Activated CD8-positive, alpha-beta T cell treated with anti-CD3 and anti-CD28 coated beads for 36 hours (primary cell): ENCODE measurements around the gene PSMB3. TPM values are rescaled to one million over a fixed set of nuclear protein-coding genes. Genes with fewer than 3 reads are reported as not detected.

Source experiments
- ATAC-seq: fragments of 200-7000 bp; cut with Tn5 transposase; one replicate; pipeline ENCODE4 v1.10.0; 2021; ENCODE audit warnings: mild to moderate bottlenecking, moderate library complexity
- CTCF ChIA-PET: fragments of 350-600 bp; sonication (Branson Sonifier 250); formaldehyde crosslinking; loops from one replicate; lab custom pipeline; 2021; ENCODE audit warnings: antibody characterized with exemption; lab: Charles Lee
- POLR2A ChIA-PET: fragments of 350-600 bp; sonication (Branson Sonifier 250); formaldehyde crosslinking; loops from one replicate; lab custom pipeline; 2021; ENCODE audit warnings: antibody characterized with exemption; lab: Charles Lee
- DNase-seq: peaks from one replicate; pipeline ENCODE4 v3.0.0-alpha.2; 2020
- H3K27ac Mint-ChIP-seq: one replicate; pipeline ENCODE4 v1.8.0; 2021; ENCODE audit warnings: mild to moderate bottlenecking, mixed read lengths
- H3K27me3 Mint-ChIP-seq: one replicate; pipeline ENCODE4 v1.8.0; 2021; ENCODE audit warnings: mixed read lengths
- H3K36me3 Mint-ChIP-seq: one replicate; pipeline ENCODE4 v1.8.0; 2021; ENCODE audit warnings: low read depth, mixed read lengths
- H3K4me1 Mint-ChIP-seq: one replicate; pipeline ENCODE4 v1.8.0; 2021; ENCODE audit warnings: low read depth, mixed read lengths
- H3K4me3 Mint-ChIP-seq: one replicate; pipeline ENCODE4 v1.8.0; 2021; ENCODE audit warnings: mild to moderate bottlenecking, moderate library complexity, mixed read lengths
- H3K9me3 Mint-ChIP-seq: one replicate; pipeline ENCODE4 v1.8.0; 2021; ENCODE audit warnings: mixed read lengths
- intact Hi-C: fragments of 100-400 bp; cut with micrococcal nuclease; formaldehyde crosslinking; loops from one replicate; pipeline ENCODE4 v1.10.0; 2022
- total RNA-seq, 2 experiments: library from RNA; stranded (reverse); gene quantifications; one replicate each; pipeline ENCODE4 v1.2.3, GENCODE V29; 2021
- TF ChIP-seq, protein P1 (sequence below): fragments of 200-600 bp; IDR thresholded peaks from one replicate; pipeline ENCODE4 v1.8.0; 2022; ENCODE audit warnings: antibody characterized with exemption, mild to moderate bottlenecking

Gene PSMB3
- 100 to 1,000 TPM; 275 to 279 TPM for total RNA-seq

- TF ChIP-seq, protein P1, sequence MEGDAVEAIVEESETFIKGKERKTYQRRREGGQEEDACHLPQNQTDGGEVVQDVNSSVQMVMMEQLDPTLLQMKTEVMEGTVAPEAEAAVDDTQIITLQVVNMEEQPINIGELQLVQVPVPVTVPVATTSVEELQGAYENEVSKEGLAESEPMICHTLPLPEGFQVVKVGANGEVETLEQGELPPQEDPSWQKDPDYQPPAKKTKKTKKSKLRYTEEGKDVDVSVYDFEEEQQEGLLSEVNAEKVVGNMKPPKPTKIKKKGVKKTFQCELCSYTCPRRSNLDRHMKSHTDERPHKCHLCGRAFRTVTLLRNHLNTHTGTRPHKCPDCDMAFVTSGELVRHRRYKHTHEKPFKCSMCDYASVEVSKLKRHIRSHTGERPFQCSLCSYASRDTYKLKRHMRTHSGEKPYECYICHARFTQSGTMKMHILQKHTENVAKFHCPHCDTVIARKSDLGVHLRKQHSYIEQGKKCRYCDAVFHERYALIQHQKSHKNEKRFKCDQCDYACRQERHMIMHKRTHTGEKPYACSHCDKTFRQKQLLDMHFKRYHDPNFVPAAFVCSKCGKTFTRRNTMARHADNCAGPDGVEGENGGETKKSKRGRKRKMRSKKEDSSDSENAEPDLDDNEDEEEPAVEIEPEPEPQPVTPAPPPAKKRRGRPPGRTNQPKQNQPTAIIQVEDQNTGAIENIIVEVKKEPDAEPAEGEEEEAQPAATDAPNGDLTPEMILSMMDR, result no peak
- Mint-ChIP-seq H3K36me3 (peaks cover 28% of the 10 kb centered on the region), H3K4me1 (peaks cover 39% of the 10 kb centered on the region), H3K27ac (peak within 1 kb of the TSS; percentile 96), H3K27me3 (peaks cover 26% of the 10 kb centered on the region), H3K4me3 (peak within 1 kb of the TSS; percentile 91), H3K9me3 (no peaks in the 10 kb centered on the region)
- POLR2A ChIA-PET, result interaction anchor here (0.7 to 2.3 kb wide), 22 partner anchors 9 to 401 kb away, joined by 3 to 12 read pairs (median 4); partner anchors contain the start of genes CWC25, LASP1, MLLT6 and RPL23
- CTCF ChIA-PET, result interaction anchor here (0.9 to 2.4 kb wide), 5 partner anchors 18 to 195 kb away, joined by 3 to 8 read pairs (median 4); no protein-coding TSS in a partner anchor
- intact Hi-C loops, result no loop called here
- peak; percentile 89 for ATAC-seq
- DNase-seq, result peak; percentile 100
Measured at GRCh38 chr17:38752308-38753070, at the start of gene PSMB3. PSMB3 (plus strand) TSS chr17:38752741; CDS start chr17:38752827, 86 bp downstream.

GRCh38 chr17:38702916-38703741, 49.4 kb upstream of the PSMB3 start:
- peak overlapping the region; percentile 98 for H3K27ac Mint-ChIP-seq

DNA sequence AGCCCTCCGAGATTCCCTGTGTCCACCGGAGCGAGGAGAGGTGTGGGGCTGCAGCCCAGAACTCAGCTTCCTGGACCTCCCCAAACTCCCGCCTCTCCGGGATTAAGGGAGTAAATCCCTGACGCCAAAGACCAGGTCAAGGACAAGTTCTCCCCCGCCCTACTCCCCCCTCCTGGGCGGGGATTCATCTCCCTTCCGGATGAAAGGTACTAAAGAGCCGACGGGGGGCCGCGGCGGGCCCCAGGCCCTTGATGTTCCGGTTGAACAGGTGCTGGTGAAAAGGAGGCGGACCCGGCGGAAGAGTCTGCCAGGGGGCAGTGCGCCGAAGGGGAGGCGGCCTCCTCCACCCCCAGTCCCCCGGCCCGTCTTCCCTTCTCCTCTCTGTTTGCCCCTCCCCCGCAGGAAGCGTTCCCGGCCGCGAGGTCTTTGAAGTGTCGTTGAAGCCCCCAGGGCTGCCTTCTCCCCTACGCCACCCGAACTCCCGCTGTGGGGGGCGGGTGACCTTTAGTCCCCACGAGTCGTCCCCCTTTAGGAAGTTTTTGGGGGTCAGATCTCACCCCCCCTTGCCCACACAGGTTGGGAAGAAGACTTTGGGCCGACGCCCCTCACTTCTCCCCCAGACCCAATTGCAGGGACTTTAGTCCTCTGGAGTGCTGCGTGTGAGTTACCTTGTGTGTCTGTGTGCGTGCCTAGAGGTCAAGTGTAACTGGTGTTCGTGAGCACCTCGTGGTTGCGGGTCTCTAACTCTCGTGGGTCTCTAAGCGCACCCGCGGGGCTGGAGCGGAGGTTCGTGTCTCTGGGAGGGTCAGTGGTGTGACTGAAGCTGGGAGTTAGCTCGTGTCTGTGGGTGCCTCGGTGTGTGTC, 48.6 kb upstream of the PSMB3 start:
- ChIA-PET CTCF (interaction anchor here (0.6 to 3.3 kb wide), 4 partner anchors 25 to 234 kb away, joined by 3 to 15 read pairs (median 4); no protein-coding TSS in a partner anchor), POLR2A (interaction anchor here (0.7 to 18.4 kb wide), 14 partner anchors 7 to 150 kb away, joined by 3 to 390 read pairs (median 7); partner anchors contain the start of genes CISD3, EPOP, PSMB3 and RPL23)
- peak; percentile 12 for ATAC-seq
- intact Hi-C loops, result no loop called here
- H3K4me1 Mint-ChIP-seq, result peaks cover 40% of the 10 kb centered on the region
- peak overlapping the region; percentile 98 for H3K27ac Mint-ChIP-seq
- DNase-seq, result peak; percentile 93
- peaks cover 33% of the 10 kb centered on the region for H3K36me3 Mint-ChIP-seq
- H3K4me3 Mint-ChIP-seq, result peak overlapping the region; percentile 90
- no peaks in the 10 kb centered on the region for H3K27me3 Mint-ChIP-seq
- no peaks in the 10 kb centered on the region for H3K9me3 Mint-ChIP-seq
- TF ChIP-seq, protein P1, result no peak

More at GRCh38 chr17:38702916-38703741, 49.4 kb upstream of the PSMB3 start:
- Mint-ChIP-seq H3K36me3 (peaks cover 29% of the 10 kb centered on the region), H3K4me3 (peak overlapping the region; percentile 90), H3K9me3 (no peaks in the 10 kb centered on the region), H3K4me1 (peaks cover 40% of the 10 kb centered on the region), H3K27me3 (no peaks in the 10 kb centered on the region)
- ATAC-seq (no peak), DNase-seq (peak; percentile 50)
- ChIA-PET POLR2A (interaction anchor here (0.6 to 18.4 kb wide), 6 partner anchors 8 to 49 kb away, joined by 3 to 390 read pairs (median 16); partner anchors contain the start of genes CISD3, EPOP and PSMB3), CTCF (interaction anchor here (1.6 to 3.3 kb wide), 2 partner anchors 26 to 27 kb away, joined by 7 to 15 read pairs; no protein-coding TSS in a partner anchor)
- TF ChIP-seq, protein P1, result no peak
- intact Hi-C loops, result no loop called here
